Glomerular visceral epithelial cell (primary cell): ENCODE results near the gene OR8G5.

Source experiments
- DNase-seq: peaks from one replicate; pipeline ENCODE4 v3.0.0-alpha.2; 2016; ENCODE audit errors: extremely low spot score

OR8G5 gene

DNA sequence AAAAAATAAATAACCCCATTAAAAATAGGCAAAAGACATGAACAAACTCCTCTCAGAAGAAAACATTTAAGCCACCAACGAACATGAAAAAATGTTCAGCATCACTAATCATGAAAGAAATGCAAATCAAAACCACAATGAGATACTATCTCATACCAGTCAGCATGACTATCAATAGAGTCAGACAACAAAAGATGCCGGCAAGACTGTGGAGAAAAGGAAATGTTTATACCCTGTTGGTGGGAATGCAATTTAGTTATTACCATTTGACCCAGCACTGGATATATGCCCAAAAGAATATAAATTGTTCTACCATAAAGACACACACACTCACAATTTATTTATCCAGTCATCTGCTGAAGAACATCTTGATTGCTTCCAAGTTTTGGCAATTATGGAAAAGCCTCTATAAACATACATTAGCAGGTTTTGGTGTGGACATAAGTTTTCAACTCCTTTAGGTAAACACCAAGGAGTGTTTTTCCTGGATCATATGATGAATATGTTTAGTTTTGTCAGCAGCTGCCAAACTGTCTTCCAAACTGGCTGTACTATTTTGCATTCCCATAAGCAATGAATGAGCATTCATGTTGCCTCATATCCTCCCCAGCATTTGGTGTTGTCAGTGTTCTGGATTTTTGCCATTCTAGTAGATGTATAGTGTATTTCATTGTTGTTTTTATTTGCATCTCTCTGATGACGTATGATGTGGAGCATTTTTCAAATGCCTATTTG is 29.6 kb downstream of the OR8G5 start:
- DNase-seq = no peak

- no peak for DNase-seq
Measured at GRCh38 chr11:124294687-124295086, 38.5 kb downstream of the OR8G5 start.

GRCh38 chr11:124296016-124296415 is 39.8 kb downstream of the OR8G5 start:
- no peak for DNase-seq

GRCh38 chr11:124297921-124298320 is 41.7 kb downstream of the OR8G5 start:
- no peak for DNase-seq

GRCh38 chr11:124301548-124301947 is 45.4 kb downstream of the OR8G5 start:
- DNase-seq = no peak

GRCh38 chr11:124302347-124303125 is 46.4 kb downstream of the OR8G5 start:
- DNase-seq = no peak

GRCh38 chr11:124307093-124307492 is 50.9 kb downstream of the OR8G5 start:
- no peak for DNase-seq

DNA sequence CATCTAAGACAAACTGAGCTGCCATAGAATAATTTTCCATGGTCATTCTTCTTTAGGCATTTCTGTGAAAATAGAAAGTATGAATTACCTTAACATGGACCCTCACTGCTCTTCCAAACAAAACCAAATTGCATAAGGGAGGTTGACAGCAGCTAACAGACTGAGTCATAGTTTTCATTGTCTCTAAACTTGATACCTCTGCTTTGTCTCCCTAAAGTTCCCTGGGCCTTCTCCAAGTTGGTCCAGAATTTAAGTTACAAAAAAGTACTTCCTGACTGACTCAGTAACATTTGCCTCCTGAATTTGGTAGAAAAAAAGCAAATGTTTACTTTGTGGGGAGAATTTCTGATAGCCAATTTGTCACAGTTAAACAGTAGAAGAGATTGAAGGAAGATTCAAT is 54.5 kb downstream of the OR8G5 start:
- no peak for DNase-seq

- no peak for DNase-seq
Measured at GRCh38 chr11:124311269-124311668, 55.1 kb downstream of the OR8G5 start.

DNA sequence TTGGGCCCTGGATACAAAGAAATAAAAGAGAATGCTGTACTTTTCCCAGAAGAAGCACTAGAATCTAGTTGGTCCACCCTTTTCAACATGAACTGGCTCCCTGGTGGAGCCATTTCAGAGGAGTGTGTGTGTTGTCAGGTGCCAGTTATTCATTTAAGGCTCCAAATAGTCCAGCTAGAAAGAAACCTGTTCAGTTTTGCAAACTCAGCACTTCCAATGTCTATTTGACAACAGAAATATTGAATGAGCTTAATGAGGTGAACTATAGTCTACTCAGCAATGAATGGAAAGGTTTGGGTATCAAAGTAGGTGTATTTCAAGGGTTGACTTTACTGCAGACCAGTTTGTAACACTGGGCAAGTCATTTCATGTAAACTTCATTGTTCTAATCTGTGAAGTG is 55.5 kb downstream of the OR8G5 start:
- DNase-seq = no peak

DNA sequence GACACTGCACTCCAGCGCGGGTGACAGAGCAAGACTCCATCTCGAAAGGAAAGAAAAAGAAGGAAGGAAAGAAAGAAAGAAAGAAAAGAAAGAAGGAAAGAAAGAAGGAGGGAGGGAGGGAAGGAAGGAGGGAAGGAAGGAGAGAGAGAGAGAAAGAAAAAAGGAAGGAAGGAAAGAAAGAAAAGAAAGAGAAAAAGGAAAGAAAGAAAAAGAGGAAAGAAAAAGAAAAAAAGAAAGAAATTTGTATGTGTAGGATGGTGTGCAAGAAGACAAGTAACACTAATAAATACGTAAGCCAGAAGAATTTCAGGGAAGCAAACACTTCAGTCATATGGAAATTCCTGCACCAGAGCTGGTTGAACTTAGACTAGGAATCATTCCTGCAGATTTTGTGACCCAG is 57.0 kb downstream of the OR8G5 start:
- DNase-seq = no peak

DNA sequence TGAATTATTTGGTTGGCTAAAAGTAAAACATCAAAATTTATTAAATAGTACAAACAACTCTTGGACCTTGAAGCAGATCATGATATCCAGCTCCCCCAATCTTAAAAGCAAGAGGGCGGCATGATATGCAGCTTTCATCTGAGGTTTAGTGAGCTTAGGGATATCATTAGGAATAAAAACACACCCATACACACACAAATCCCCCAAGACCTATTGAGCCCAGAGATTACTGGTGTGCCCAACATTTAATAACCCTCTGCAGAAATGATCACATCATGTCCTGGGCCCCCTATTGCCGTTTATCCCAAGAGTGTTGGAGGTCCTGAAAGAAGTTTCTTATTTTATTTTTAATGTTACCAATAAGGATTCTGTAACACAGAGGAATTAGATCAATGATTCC is 57.7 kb downstream of the OR8G5 start, which contains the start of gene OR8D1:
Gene OR8D1 (minus strand): TSS at position 101 of the 400 bp plus-strand sequence. CDS start 3,183 bp downstream, outside the sequence.
- DNase-seq = no peak

DNA sequence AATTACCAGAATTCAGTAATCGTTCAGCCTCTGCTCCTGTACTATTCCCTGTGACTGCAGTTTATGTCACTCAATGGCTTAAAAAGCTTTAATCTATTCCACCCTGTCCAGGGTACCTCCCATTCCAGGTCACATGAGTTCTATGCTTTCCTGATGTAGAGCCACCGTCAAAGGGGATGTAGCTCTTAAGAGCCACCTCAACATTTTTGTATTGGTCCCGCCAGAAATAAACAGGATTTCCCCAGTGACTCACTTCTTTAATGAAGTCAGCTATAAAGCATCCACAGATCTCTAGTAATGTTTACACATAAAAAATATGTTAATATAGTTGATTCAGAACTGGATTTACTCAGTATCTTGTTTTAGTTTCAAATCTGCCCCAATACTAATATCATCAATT is 58.9 kb downstream of the OR8G5 start:
- no peak for DNase-seq
